Ovary (tissue), 9 donors: ENCODE results near the gene RHEB. TPM values are rescaled to one million over a fixed set of nuclear protein-coding genes. Genes with fewer than 3 reads are reported as not detected.

ENCODE experiments used
- DNase-seq, 5 donors: peaks; one replicate each; pipeline ENCODE4 v3.0.0-alpha.2; 2019 to 2020
- H3K27ac ChIP-seq, 2 donors: fragments of 200-600 bp; one replicate each; pipeline versions ENCODE4 v1.5.1 to v1.8.0; 2019 to 2022
- H3K27me3 ChIP-seq: fragments of 200-600 bp; one replicate; pipeline ENCODE4 v1.8.0; 2022
- H3K36me3 ChIP-seq: fragments of 200-600 bp; sonication (generic); one replicate; pipeline ENCODE4 v1.5.1; 2019
- H3K4me1 ChIP-seq: one replicate; pipeline ENCODE4 v1.8.1; 2013; ENCODE audit warnings: mild to moderate bottlenecking, moderate library complexity; ENCODE audit not compliant: insufficient read depth
- H3K4me3 ChIP-seq: fragments of 200-600 bp; sonication (generic); one replicate; pipeline ENCODE4 v1.5.1; 2017
- H3K9me3 ChIP-seq, 2 donors: fragments of 200-600 bp in 1 of 2; sonication (generic) in 1 of 2; one replicate each; pipeline versions ENCODE4 v1.5.1 to v1.8.1; 2013 to 2019; ENCODE audit warnings: mild to moderate bottlenecking in 1 of 2, moderate library complexity in 1 of 2
- CTCF ChIP-seq, 3 donors: fragments of 450-650 bp in 2 of 3; fragments of 200-600 bp in 1 of 3; IDR thresholded peaks; one replicate each; pipeline versions ENCODE4 v1.5.1 to v1.8.0; 2016 to 2022; ENCODE audit warnings: antibody characterized with exemption in 3 of 3, mild to moderate bottlenecking in 1 of 3
- EP300 ChIP-seq: sonication (generic); formaldehyde crosslinking; IDR thresholded peaks from one replicate; pipeline ENCODE4 v1.6.1; 2017; ENCODE audit warnings: antibody characterized with exemption
- POLR2A ChIP-seq: fragments of 450-650 bp; IDR thresholded peaks from one replicate; pipeline ENCODE4 v1.6.1; 2017; ENCODE audit warnings: antibody characterized with exemption, mild to moderate bottlenecking, moderate library complexity
- WGBS, 3 donors: extraction: QIAGEN DNeasy Blood & Tissue Kit in 1 of 3; methylation state at CpG; one replicate each; pipeline versions ENCODE4 v1.1.5 to v1.1.7; 2013 to 2017; 5-methylcytosine and 5-hydroxymethylcytosine counted together
- intact Hi-C, 4 donors: fragments of 100-400 bp; cut with DNase I; formaldehyde crosslinking; loops; one replicate each; pipeline versions ENCODE4 v1.11.0 to v1.15.1; 2022 to 2023
- polyA plus RNA-seq, 2 donors: library from polyadenylated mRNA; stranded (reverse); fragments of 200-250 nt in 1 of 2; fragments of 350-450 nt in 1 of 2; fragmentation: Illumina TruSeq in 1 of 2; extraction: RNeasy Lipid Tissue Mini Kit (QIAGEN cat#74804) in 1 of 2; gene quantifications; one replicate each; pipeline ENCODE4 v1.2.3, GENCODE V29; 2013 to 2014
- total RNA-seq, 7 donors: library from RNA; depleted of rRNA in 2 of 7; stranded (reverse); fragments of >200 nt in 2 of 7; fragmentation: NEBNext Ultra II Directional in 3 of 7; extraction: Animal tissue kit (Norgen Biotek cat#: 25700) in 3 of 7; gene quantifications; one replicate each; pipeline versions ENCODE4 v1.1.0 to v1.2.4, GENCODE V29; 2016 to 2023
- donor health status: DM: no; HTN: no; CAD: no; lungs with moderate emphysema.
- donor health status: DM: no; HTN: no; CAD: no.
- donor health status: Bipolar disorder and iron deficiency.
- donor health status: DM: yes; HTN: yes; CAD: no.
- donor health status: DM: no; HTN: no; CAD: no.
- donor health status: DM: yes; HTN: yes; CAD: no.

RHEB gene
- total and polyA plus RNA-seq, 9 donors = 77.6 to 167 (median 91.8) TPM

GRCh38 chr7:151512353-151512752 is 7.3 kb downstream of the RHEB start:
- intact Hi-C loops = loop anchor here in 1 of 4 donors (10.0 kb wide), 1 partner anchor 122 kb away; no protein-coding TSS in a partner anchor
- WGBS, 3 donors = 36 to 66% (median 48%) methylated on average over 7 of the region's 7 CpGs
- Histone ChIP-seq H3K36me3 (no peaks in the 10 kb centered on the region), H3K27ac (no peak overlapping the region), H3K9me3 (no peaks in the 10 kb centered on the region), H3K27me3 (no peaks in the 10 kb centered on the region), H3K4me1 (peaks cover 16% of the 10 kb centered on the region), H3K4me3 (no peak overlapping the region)
- TF ChIP-seq CTCF (IDR thresholded peaks at IDR 0.05) (no peak), POLR2A (no peak), EP300 (no peak)
- no peak for DNase-seq

GRCh38 chr7:151511946-151512345 is 7.7 kb downstream of the RHEB start:
- TF ChIP-seq POLR2A (no peak), CTCF (IDR thresholded peaks at IDR 0.05) (no peak), EP300 (no peak)
- DNase-seq = no peak
- Histone ChIP-seq H3K4me3 (no peak overlapping the region), H3K9me3 (no peaks in the 10 kb centered on the region), H3K27ac (no peak overlapping the region), H3K36me3 (no peaks in the 10 kb centered on the region), H3K27me3 (no peaks in the 10 kb centered on the region), H3K4me1 (peaks cover 14% of the 10 kb centered on the region)
- intact Hi-C loops = loop anchor here in 1 of 4 donors (10.0 kb wide), 1 partner anchor 123 kb away; no protein-coding TSS in a partner anchor
- WGBS, 3 donors = 89 to 93% (median 92%) methylated on average over 4 of the region's 4 CpGs

- DNase-seq = no peak
- H3K27ac ChIP-seq = no peak overlapping the region
These were observed 8.4 kb downstream of the RHEB start for GRCh38 chr7:151511270-151511669.

GRCh38 chr7:151509670-151510333 is 9.9 kb downstream of the RHEB start:
- Histone ChIP-seq H3K27ac (no peak overlapping the region), H3K9me3 (no peaks in the 10 kb centered on the region), H3K27me3 (no peaks in the 10 kb centered on the region), H3K4me1 (peaks cover 15% of the 10 kb centered on the region), H3K36me3 (no peaks in the 10 kb centered on the region), H3K4me3 (no peak overlapping the region)
- intact Hi-C loops = loop anchor here in 1 of 4 donors (10.0 kb wide), 1 partner anchor 125 kb away; no protein-coding TSS in a partner anchor
- WGBS, 3 donors = 75 to 88% (median 82%) methylated on average over 5 of the region's 5 CpGs
- no peak for DNase-seq
- TF ChIP-seq CTCF (IDR thresholded peaks at IDR 0.05) = no peak
- no peak for TF ChIP-seq EP300
- no peak for TF ChIP-seq POLR2A

More at GRCh38 chr7:151511270-151511669, 8.4 kb downstream of the RHEB start:
- intact Hi-C loops = loop anchor here in 1 of 4 donors (10.0 kb wide), 1 partner anchor 124 kb away; no protein-coding TSS in a partner anchor
- Histone ChIP-seq H3K27me3 (no peaks in the 10 kb centered on the region), H3K9me3 (no peaks in the 10 kb centered on the region), H3K4me3 (no peak overlapping the region), H3K36me3 (no peaks in the 10 kb centered on the region), H3K4me1 (peaks cover 15% of the 10 kb centered on the region)
- WGBS, 3 donors = 81 to 88% (median 84%) methylated on average over 4 of the region's 4 CpGs
- TF ChIP-seq EP300 (no peak), CTCF (IDR thresholded peaks at IDR 0.05) (no peak), POLR2A (no peak)
